Smooth muscle cell (in vitro differentiated cells): ENCODE results near the gene MELK. TPM values are rescaled to one million over a fixed set of nuclear protein-coding genes. Genes with fewer than 3 reads are reported as not detected.
A peak's percentile ranks its signal among the peaks of the same experiment; 100 is the strongest.
"Not testable (repeated sequence)": the region's sequence is repeated elsewhere in the genome, so short reads cannot be mapped to it uniquely, and the experiment has no call there.

ENCODE experiments used
- DNase-seq: peaks from one replicate; lab custom pipeline; 2025; ENCODE audit not compliant: unreplicated experiment; lab: John Stamatoyannopoulos, UW
- H2AFZ ChIP-seq: fragments of 200-600 bp; sonication (generic); 2 replicates; pipeline ENCODE4 v1.6.0; 2016; ENCODE audit warnings: antibody characterized with exemption, low read depth, mild to moderate bottlenecking
- H3F3A ChIP-seq: fragments of 200-600 bp; sonication (generic); 2 replicates; pipeline ENCODE4 v1.6.0; 2017; ENCODE audit warnings: antibody characterized with exemption, low read depth
- H3K27ac ChIP-seq: fragments of 200-600 bp; sonication (generic); 2 replicates; pipeline ENCODE4 v1.5.1; 2016; ENCODE audit warnings: low read depth, mild to moderate bottlenecking
- H3K27me3 ChIP-seq: fragments of 200-600 bp; sonication (generic); 2 replicates; pipeline ENCODE4 v1.6.1; 2016; ENCODE audit warnings: low read depth, mild to moderate bottlenecking
- H3K36me3 ChIP-seq: fragments of 200-600 bp; sonication (generic); 2 replicates; pipeline ENCODE4 v1.5.1; 2016; ENCODE audit warnings: low read depth
- H3K4me1 ChIP-seq: fragments of 200-600 bp; sonication (generic); 2 replicates; pipeline ENCODE4 v1.5.1; 2016; ENCODE audit warnings: low read depth
- H3K4me2 ChIP-seq: fragments of 200-600 bp; sonication (generic); 2 replicates; pipeline ENCODE4 v1.6.0; 2016; ENCODE audit warnings: mild to moderate bottlenecking
- H3K4me3 ChIP-seq: fragments of 200-600 bp; sonication (generic); 2 replicates; pipeline ENCODE4 v1.5.1; 2016; ENCODE audit warnings: mild to moderate bottlenecking
- H3K79me2 ChIP-seq: fragments of 200-600 bp; sonication (generic); 2 replicates; pipeline ENCODE4 v1.6.0; 2016; ENCODE audit warnings: low read depth, mild to moderate bottlenecking
- H3K9ac ChIP-seq: fragments of 200-600 bp; sonication (generic); 2 replicates; pipeline ENCODE4 v1.6.0; 2016; ENCODE audit warnings: low read depth
- H3K9me3 ChIP-seq: fragments of 200-600 bp; sonication (generic); replicated peaks from 2 replicates; pipeline ENCODE4 v1.5.1; 2016; ENCODE audit warnings: low read depth
- H4K20me1 ChIP-seq: fragments of 200-600 bp; sonication (generic); 2 replicates; pipeline ENCODE4 v1.6.0; 2016; ENCODE audit warnings: low read depth
- WGBS: methylation state at CpG from one replicate; pipeline ENCODE4 v1.1.7; 2016; ENCODE audit warnings: low lambda C conversion rate; 5-methylcytosine and 5-hydroxymethylcytosine counted together
- polyA plus RNA-seq: library from polyadenylated mRNA; unstranded; fragments of >200 nt; fragmentation: Nextera tagmentation; extraction: Ambion mirVana; gene quantifications from 2 replicates; pipeline ENCODE4 v1.2.1, GENCODE V29; 2016
- total RNA-seq: library from RNA; depleted of rRNA; stranded (reverse); fragments of >200 nt; gene quantifications from 2 replicates; pipeline ENCODE4 v1.2.3, GENCODE V29; 2014
- TF ChIP-seq, protein P1 (sequence below): fragments of 200-600 bp; sonication (generic); IDR thresholded peaks from 2 replicates; pipeline ENCODE4 v1.5.1; 2017; ENCODE audit warnings: borderline replicate concordance, mild to moderate bottlenecking, antibody characterized with exemption; ENCODE audit not compliant: insufficient read depth, poor library complexity, severe bottlenecking

Gene MELK
- 19.5 and 25.3 TPM in 2 replicates for total RNA-seq
- 15.3 and 20.1 TPM in 2 replicates for polyA plus RNA-seq

DNA sequence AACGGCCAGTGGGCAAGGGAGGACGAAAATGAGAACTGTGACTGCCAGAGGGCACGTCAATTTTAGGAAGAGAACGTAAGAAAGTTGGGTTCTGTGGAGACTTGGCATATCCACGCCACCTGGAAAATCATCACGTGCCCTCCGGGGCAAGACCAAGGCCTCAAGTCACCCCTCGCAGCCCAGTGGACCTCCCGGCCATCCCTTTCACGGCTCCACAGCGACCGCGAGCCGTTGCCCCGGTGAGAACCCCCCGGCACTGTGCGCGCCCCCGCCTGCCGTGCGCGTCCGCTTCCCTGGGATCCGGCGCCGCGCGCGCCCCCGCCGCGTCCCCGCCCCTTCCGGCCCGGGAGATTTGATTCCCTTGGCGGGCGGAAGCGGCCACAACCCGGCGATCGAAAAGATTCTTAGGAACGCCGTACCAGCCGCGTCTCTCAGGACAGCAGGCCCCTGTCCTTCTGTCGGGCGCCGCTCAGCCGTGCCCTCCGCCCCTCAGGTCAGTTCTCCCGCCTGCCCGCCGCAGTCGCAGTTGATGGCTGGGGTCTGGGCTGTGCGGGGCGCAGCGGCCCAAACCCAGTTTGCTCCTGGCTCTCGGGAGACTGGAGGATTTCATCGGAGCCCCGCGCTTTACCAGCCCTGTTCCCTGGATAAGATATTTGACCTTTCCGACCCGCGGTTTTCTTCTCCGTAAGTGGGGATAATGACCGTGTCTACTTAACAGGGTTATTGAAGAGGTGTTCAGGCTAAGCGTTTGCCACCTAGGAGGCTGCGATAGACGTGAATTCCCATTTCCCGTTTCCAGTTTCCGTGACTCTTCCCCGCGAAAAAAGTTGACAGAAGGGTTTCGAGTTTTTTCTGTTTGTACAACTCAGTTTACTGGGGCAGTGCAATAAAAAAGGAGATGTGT, at the start of gene MELK:
Gene MELK, plus strand, starts transcription at position 381 of the 904 bp plus-strand sequence. CDS start 8,787 bp downstream, outside the sequence.
- WGBS: 2% methylated on average over 74 of the region's 74 CpGs
- Histone ChIP-seq H3K4me2 (peak within 1 kb of the TSS; percentile 93), H3K9me3 (no peaks in the 10 kb centered on the region), H3K36me3 (no peaks in the 10 kb centered on the region), H3K9ac (peak within 1 kb of the TSS; percentile 65), H3K4me1 (peaks cover 6% of the 10 kb centered on the region), H3F3A (peaks cover 3% of the 10 kb centered on the region), H3K27me3 (no peaks in the 10 kb centered on the region), H3K79me2 (peaks cover 37% of the 10 kb centered on the region), H2AFZ (peak within 1 kb of the TSS; percentile 98), H3K4me3 (peak within 1 kb of the TSS; percentile 89), H4K20me1 (no peaks in the 10 kb centered on the region), H3K27ac (peak within 1 kb of the TSS; percentile 17)
- DNase-seq: peak; percentile 39
- TF ChIP-seq, protein P1, sequence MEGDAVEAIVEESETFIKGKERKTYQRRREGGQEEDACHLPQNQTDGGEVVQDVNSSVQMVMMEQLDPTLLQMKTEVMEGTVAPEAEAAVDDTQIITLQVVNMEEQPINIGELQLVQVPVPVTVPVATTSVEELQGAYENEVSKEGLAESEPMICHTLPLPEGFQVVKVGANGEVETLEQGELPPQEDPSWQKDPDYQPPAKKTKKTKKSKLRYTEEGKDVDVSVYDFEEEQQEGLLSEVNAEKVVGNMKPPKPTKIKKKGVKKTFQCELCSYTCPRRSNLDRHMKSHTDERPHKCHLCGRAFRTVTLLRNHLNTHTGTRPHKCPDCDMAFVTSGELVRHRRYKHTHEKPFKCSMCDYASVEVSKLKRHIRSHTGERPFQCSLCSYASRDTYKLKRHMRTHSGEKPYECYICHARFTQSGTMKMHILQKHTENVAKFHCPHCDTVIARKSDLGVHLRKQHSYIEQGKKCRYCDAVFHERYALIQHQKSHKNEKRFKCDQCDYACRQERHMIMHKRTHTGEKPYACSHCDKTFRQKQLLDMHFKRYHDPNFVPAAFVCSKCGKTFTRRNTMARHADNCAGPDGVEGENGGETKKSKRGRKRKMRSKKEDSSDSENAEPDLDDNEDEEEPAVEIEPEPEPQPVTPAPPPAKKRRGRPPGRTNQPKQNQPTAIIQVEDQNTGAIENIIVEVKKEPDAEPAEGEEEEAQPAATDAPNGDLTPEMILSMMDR: no peak

DNA sequence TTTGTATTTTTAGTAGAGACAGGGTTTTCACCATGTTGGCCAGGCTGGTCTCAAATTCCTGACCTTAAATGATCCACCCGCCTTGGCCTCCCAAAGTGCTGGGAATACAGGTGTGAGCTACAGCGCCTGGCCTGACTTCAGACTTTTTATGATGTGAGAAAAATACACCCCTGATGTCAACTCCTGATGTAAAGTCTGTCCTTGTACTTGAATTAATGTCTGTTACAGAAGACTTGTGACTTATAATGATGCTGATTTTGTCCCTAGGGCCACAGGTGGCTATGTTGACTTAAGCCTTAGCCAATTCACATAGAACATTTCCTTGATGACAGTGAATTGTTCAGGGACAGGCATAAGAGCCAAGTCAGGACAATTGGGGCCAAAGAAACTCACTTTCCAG, 42.5 kb upstream of the MELK start:
- no peaks in the 10 kb centered on the region for H4K20me1 ChIP-seq
- H3K4me1 ChIP-seq: no peaks in the 10 kb centered on the region
- no peak overlapping the region for H3K4me3 ChIP-seq
- no peaks in the 10 kb centered on the region for H3K27me3 ChIP-seq
- 94% methylated on average over 2 of the region's 2 CpGs for WGBS
- H3F3A ChIP-seq: no peaks in the 10 kb centered on the region
- H3K36me3 ChIP-seq: no peaks in the 10 kb centered on the region
- no peak overlapping the region for H3K9ac ChIP-seq
- no peak overlapping the region for H3K27ac ChIP-seq
- H2AFZ ChIP-seq: no peak overlapping the region
- no peaks in the 10 kb centered on the region for H3K9me3 ChIP-seq
- no peaks in the 10 kb centered on the region for H3K79me2 ChIP-seq
- no peak overlapping the region for H3K4me2 ChIP-seq
- TF ChIP-seq, protein P1: no peak
- no peak for DNase-seq

DNA sequence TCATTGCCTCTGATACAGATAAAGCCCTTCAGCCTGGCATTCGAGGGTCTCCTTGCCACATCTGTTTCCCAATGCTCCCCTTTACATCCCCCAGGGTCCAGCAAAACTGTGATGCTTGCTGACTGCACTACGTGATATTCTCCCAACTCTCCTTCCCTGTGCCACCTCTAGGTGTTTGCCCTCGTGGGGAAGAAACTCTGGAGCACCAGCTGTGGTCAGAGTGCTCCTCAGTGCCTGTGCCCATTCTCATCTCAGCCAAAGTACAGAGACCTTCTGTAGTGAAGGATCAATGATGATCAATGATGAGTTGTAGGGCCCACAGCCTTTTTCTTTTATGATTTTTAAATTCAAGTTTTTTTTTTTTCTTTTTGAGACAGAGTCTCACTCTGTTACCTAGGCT, 40.3 kb upstream of the MELK start:
- Histone ChIP-seq H3K4me2 (no peak overlapping the region), H3K79me2 (no peaks in the 10 kb centered on the region), H3K27me3 (no peaks in the 10 kb centered on the region), H3K9ac (no peak overlapping the region), H3F3A (no peaks in the 10 kb centered on the region), H2AFZ (no peak overlapping the region), H4K20me1 (no peaks in the 10 kb centered on the region), H3K36me3 (no peaks in the 10 kb centered on the region), H3K4me1 (no peaks in the 10 kb centered on the region), H3K9me3 (no peaks in the 10 kb centered on the region), H3K27ac (no peak overlapping the region), H3K4me3 (no peak overlapping the region)
- TF ChIP-seq, protein P1: no peak
- no peak for DNase-seq
- 81% methylated on average over 3 of the region's 3 CpGs for WGBS

DNA sequence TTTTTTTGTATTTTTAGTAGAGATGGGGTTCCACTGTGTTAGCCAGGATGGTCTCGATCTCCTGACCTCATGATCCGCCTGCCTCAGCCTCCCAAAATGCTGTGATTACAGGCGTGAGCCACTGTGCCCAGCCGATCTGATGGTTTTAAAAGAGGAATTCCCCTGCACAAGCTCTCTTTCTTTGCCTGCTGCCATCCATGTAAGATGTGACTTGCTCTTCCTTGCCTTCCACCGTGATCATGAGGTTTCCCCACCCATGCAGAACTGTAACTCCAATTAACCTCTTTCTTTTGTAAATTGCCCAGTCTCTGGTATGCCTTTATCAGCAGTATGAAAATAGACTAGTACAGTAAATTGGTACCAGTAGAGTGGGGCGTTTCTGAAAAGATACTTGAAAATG, 39.0 kb upstream of the MELK start:
- not testable (repeated sequence) for H3K79me2 ChIP-seq, H3K4me1 ChIP-seq, H3K4me3 ChIP-seq, H3K36me3 ChIP-seq, H3K4me2 ChIP-seq, H4K20me1 ChIP-seq, H3K9ac ChIP-seq, H2AFZ ChIP-seq, DNase-seq, H3K27ac ChIP-seq, H3F3A ChIP-seq, H3K27me3 ChIP-seq, H3K9me3 ChIP-seq
- WGBS: 89% methylated on average over 6 of the region's 6 CpGs
